Endodermal cell (in vitro differentiated cells): ENCODE data around the gene TMED1. TPM values are rescaled to one million over a fixed set of nuclear protein-coding genes. Genes with fewer than 3 reads are reported as not detected.

Experiments used
- DNase-seq: peaks from one replicate; pipeline ENCODE4 v3.0.0-alpha.2; 2017
- H3K27ac ChIP-seq: 2 replicates; pipeline ENCODE4 v1.5.1; 2013; ENCODE audit warnings: mild to moderate bottlenecking, low read depth, low read length, moderate library complexity
- H3K27me3 ChIP-seq: 2 replicates; pipeline ENCODE4 v1.6.1; 2013; ENCODE audit warnings: mild to moderate bottlenecking, low read length, moderate library complexity; ENCODE audit not compliant: insufficient read depth, control insufficient read depth, poor library complexity, severe bottlenecking
- H3K36me3 ChIP-seq: 2 replicates; pipeline ENCODE4 v1.7.0; 2013; ENCODE audit warnings: mild to moderate bottlenecking, low read length, moderate library complexity; ENCODE audit not compliant: control insufficient read depth, insufficient read depth
- H3K4me1 ChIP-seq: one replicate; pipeline ENCODE4 v1.7.0; 2013; ENCODE audit warnings: low read length; ENCODE audit not compliant: control insufficient read depth, insufficient read depth
- H3K4me3 ChIP-seq: 2 replicates; pipeline ENCODE4 v1.5.1; 2013; ENCODE audit warnings: mild to moderate bottlenecking, low read length, moderate library complexity
- H3K9ac ChIP-seq: 2 replicates; pipeline ENCODE4 v1.6.1; 2013; ENCODE audit warnings: mild to moderate bottlenecking, low read length, moderate library complexity; ENCODE audit not compliant: poor library complexity, severe bottlenecking; ENCODE audit errors: extremely low read depth
- H3K9me3 ChIP-seq: 2 replicates; pipeline ENCODE4 v1.6.1; 2013; ENCODE audit warnings: mild to moderate bottlenecking, low read length, moderate library complexity; ENCODE audit not compliant: control insufficient read depth
- H3K27ac Mint-ChIP-seq: 2 replicates; pipeline ENCODE4 v1.8.0; 2020; ENCODE audit warnings: mixed read lengths
- H3K27me3 Mint-ChIP-seq: 2 replicates; pipeline ENCODE4 v1.8.0; 2021; ENCODE audit warnings: mild to moderate bottlenecking, mixed read lengths; ENCODE audit not compliant: insufficient read depth
- H3K36me3 Mint-ChIP-seq: 2 replicates; pipeline ENCODE4 v1.8.0; 2020; ENCODE audit warnings: low read depth, mixed read lengths
- H3K4me1 Mint-ChIP-seq: 2 replicates; pipeline ENCODE4 v1.8.0; 2020; ENCODE audit warnings: mixed read lengths
- H3K4me3 Mint-ChIP-seq: 2 replicates; pipeline ENCODE4 v1.8.0; 2020; ENCODE audit warnings: mild to moderate bottlenecking, moderate library complexity, mixed read lengths
- H3K9me3 Mint-ChIP-seq: 2 replicates; pipeline ENCODE4 v1.8.0; 2020; ENCODE audit warnings: mild to moderate bottlenecking, mixed read lengths
- WGBS, 2 experiments: methylation state at CpG; one replicate each; pipeline versions ENCODE4 v1.1.5 to v1.1.7; 2013; ENCODE audit warnings: missing lambda C conversion rate in 2 of 2, mixed read lengths in 1 of 2; ENCODE audit not compliant: insufficient coverage in 1 of 2, insufficient read length in 1 of 2; 5-methylcytosine and 5-hydroxymethylcytosine counted together
- total RNA-seq, 2 donors: library from RNA; stranded (reverse); fragmentation: NEBNext Ultra II Directional in 1 of 2; extraction: Animal tissue kit (Norgen Biotek cat#: 25700) in 1 of 2; gene quantifications; 2 replicates in 1 of 2; 3 replicates in 1 of 2; pipeline ENCODE4 v1.2.1, GENCODE V29; 2021
- TF ChIP-seq, protein P1 (sequence below): fragments of 200-600 bp; sonication (generic); conservative IDR thresholded peaks from 2 replicates; pipeline ENCODE4 v1.5.0; 2021; ENCODE audit warnings: antibody characterized with exemption, mild to moderate bottlenecking

Gene TMED1
- total RNA-seq, 2 donors from 2014 or later: 19.7 to 34.5 TPM

DNA sequence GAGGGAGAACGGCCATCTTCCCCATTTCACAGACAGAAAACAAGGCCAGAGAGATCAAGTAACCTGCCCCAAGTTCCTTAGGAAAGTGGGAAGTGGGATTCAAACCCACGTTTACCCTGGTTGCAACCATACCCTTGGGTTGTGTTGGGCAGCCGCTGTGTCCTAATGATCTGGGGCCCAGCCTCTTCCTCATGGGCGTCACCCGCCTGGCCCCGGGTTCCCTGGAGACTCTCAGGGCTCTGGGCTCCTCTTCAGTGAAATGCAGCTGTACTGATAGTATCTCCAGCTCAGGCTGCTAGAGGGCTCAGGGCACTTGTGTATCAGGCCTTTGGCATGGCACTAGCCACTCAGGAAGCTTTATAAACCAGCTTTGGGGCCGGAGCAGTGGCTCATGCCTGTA, 9.8 kb downstream of the TMED1 start:
- no peaks in the 10 kb centered on the region for H3K4me1 Mint-ChIP-seq
- WGBS, 2 experiments: 94 to 95% methylated on average over 7 of the region's 7 CpGs
- H3K27ac ChIP-seq: no peak overlapping the region
- no peak overlapping the region for H3K9ac ChIP-seq
- H3K4me1 ChIP-seq: no peaks in the 10 kb centered on the region
- TF ChIP-seq, protein P1, sequence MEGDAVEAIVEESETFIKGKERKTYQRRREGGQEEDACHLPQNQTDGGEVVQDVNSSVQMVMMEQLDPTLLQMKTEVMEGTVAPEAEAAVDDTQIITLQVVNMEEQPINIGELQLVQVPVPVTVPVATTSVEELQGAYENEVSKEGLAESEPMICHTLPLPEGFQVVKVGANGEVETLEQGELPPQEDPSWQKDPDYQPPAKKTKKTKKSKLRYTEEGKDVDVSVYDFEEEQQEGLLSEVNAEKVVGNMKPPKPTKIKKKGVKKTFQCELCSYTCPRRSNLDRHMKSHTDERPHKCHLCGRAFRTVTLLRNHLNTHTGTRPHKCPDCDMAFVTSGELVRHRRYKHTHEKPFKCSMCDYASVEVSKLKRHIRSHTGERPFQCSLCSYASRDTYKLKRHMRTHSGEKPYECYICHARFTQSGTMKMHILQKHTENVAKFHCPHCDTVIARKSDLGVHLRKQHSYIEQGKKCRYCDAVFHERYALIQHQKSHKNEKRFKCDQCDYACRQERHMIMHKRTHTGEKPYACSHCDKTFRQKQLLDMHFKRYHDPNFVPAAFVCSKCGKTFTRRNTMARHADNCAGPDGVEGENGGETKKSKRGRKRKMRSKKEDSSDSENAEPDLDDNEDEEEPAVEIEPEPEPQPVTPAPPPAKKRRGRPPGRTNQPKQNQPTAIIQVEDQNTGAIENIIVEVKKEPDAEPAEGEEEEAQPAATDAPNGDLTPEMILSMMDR: no peak
- H3K9me3 ChIP-seq: no peaks in the 10 kb centered on the region
- H3K27ac Mint-ChIP-seq: no peak overlapping the region
- no peak overlapping the region for H3K4me3 ChIP-seq
- no peaks in the 10 kb centered on the region for H3K27me3 Mint-ChIP-seq
- H3K9me3 Mint-ChIP-seq: no peaks in the 10 kb centered on the region
- no peak overlapping the region for H3K4me3 Mint-ChIP-seq
- DNase-seq: no peak
- no peaks in the 10 kb centered on the region for H3K27me3 ChIP-seq
- H3K36me3 ChIP-seq: peaks cover 29% of the 10 kb centered on the region
- H3K36me3 Mint-ChIP-seq: peaks cover 44% of the 10 kb centered on the region

DNA sequence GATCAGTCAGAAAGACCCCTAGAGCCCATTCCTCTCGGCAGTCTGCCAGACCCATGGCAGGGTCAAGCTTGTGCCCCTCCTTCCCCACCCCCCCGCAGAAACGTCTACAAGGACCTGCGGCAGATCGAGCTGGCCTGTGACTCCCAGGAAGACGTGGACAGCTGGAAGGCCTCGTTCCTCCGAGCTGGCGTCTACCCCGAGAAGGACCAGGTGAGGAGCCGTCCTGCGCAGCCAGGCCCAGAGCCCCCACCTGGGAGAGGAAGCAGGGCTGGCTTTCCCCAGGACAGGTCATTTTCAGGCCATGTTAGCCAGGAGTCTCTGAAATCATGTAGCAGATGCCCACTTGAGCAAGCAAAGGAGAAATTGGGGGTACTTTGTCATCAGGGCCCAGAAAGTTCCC, 12.3 kb downstream of the TMED1 start:
- no peak for DNase-seq
- H3K9me3 ChIP-seq: no peaks in the 10 kb centered on the region
- no peaks in the 10 kb centered on the region for H3K4me1 ChIP-seq
- peaks cover 62% of the 10 kb centered on the region for H3K36me3 Mint-ChIP-seq
- no peak overlapping the region for H3K27ac Mint-ChIP-seq
- H3K27me3 ChIP-seq: no peaks in the 10 kb centered on the region
- H3K4me3 ChIP-seq: no peak overlapping the region
- H3K9me3 Mint-ChIP-seq: no peaks in the 10 kb centered on the region
- TF ChIP-seq, protein P1: no peak
- H3K4me1 Mint-ChIP-seq: no peaks in the 10 kb centered on the region
- no peaks in the 10 kb centered on the region for H3K27me3 Mint-ChIP-seq
- WGBS, 2 experiments: 97 to 98% methylated on average over 9 to 12 of the region's 12 CpGs
- no peak overlapping the region for H3K4me3 Mint-ChIP-seq
- H3K9ac ChIP-seq: no peak overlapping the region
- H3K27ac ChIP-seq: no peak overlapping the region
- H3K36me3 ChIP-seq: peaks cover 37% of the 10 kb centered on the region

DNA sequence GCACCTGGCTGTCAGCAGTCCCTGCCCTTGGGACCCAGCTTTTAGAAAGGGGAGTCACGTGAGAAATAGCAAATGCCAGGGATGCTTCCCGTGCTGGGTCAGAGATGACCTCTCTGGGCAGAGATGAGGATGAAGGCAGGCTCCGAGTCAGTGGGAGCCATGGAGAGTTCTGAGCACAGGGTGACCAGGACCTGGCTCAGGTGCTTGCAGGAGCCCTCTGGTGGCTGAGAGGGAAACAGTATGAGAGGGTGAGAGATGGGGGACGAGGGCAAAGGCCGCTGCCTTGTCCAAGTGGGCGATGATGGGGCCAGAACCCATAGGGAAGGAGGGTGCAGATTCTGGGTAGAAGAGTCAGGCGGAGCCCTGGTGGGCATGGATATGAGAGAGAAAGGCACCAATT, 15.8 kb downstream of the TMED1 start:
- H3K4me1 Mint-ChIP-seq: no peaks in the 10 kb centered on the region
- Histone ChIP-seq H3K4me1 (no peaks in the 10 kb centered on the region), H3K9me3 (no peaks in the 10 kb centered on the region), H3K9ac (no peak overlapping the region), H3K27ac (no peak overlapping the region), H3K36me3 (peaks cover 23% of the 10 kb centered on the region), H3K27me3 (no peaks in the 10 kb centered on the region), H3K4me3 (no peak overlapping the region)
- no peak overlapping the region for H3K27ac Mint-ChIP-seq
- WGBS, 2 experiments: 82 to 96% methylated on average over 7 of the region's 7 CpGs
- H3K36me3 Mint-ChIP-seq: peaks cover 44% of the 10 kb centered on the region
- no peaks in the 10 kb centered on the region for H3K27me3 Mint-ChIP-seq
- no peaks in the 10 kb centered on the region for H3K9me3 Mint-ChIP-seq
- H3K4me3 Mint-ChIP-seq: no peak overlapping the region
- DNase-seq: peak; percentile 63
- TF ChIP-seq, protein P1: peak; percentile 68
